Measurements from ENCODE around the gene PPP1R2B. TPM values are rescaled to one million over a fixed set of nuclear protein-coding genes. Genes with fewer than 3 reads are reported as not detected.

PPP1R2B gene
- polyA plus RNA-seq, 3 donors, result 0.08 TPM; not detected in 2

- Histone ChIP-seq H3K79me2 (ENCODE audit: insufficient read depth, low read length) (no peaks in the 10 kb centered on the region), H3K36me3 (replicated peaks in 1 of 2; ENCODE audit: control insufficient read depth in 1 of 2, insufficient read depth in 2 of 2, low read length in 2 of 2) (no peaks in the 10 kb centered on the region), H3K4me1 (ENCODE audit: control insufficient read depth in 1 of 2, insufficient read depth in 2 of 2, low read length in 2 of 2) (no peaks in the 10 kb centered on the region), H2AFZ (ENCODE audit: insufficient read depth, low read depth, low read length, poor library complexity, severe bottlenecking) (no peak overlapping the region), H3K27me3 (ENCODE audit: control insufficient read depth in 2 of 2, insufficient read depth in 2 of 2, low read length in 2 of 2) (no peaks in the 10 kb centered on the region), H3K9ac (ENCODE audit: insufficient read depth, low read length, poor library complexity, severe bottlenecking) (no peak overlapping the region), H3K9me3 (replicated peaks in 1 of 2; ENCODE audit: control insufficient read depth in 1 of 2, insufficient read depth in 1 of 2, low read length in 2 of 2) (no peaks in the 10 kb centered on the region), H3K4me2 (replicated peaks; ENCODE audit: extremely low read depth, low read length, poor library complexity, severe bottlenecking) (no peak overlapping the region), H4K20me1 (ENCODE audit: insufficient read depth, low read length) (no peaks in the 10 kb centered on the region), H3K4me3 (replicated peaks in 1 of 3; ENCODE audit: low read depth in 2 of 3, low read length in 3 of 3) (no peak overlapping the region), H3K27ac (ENCODE audit: low read depth in 1 of 2, low read length in 2 of 2) (no peak overlapping the region)
- H3K4me3 Mint-ChIP-seq, result no peak overlapping the region
- TF ChIP-seq CTCF (IDR thresholded peaks at IDR 0.05), result no peak
- H3K36me3 Mint-ChIP-seq, result no peaks in the 10 kb centered on the region
- WGBS (ENCODE audit: insufficient coverage), result 100% methylated on average over 1 of the region's 3 CpGs
- H3K27ac Mint-ChIP-seq, result no peak overlapping the region
- DNase-seq, result no peak
- no peaks in the 10 kb centered on the region for H3K9me3 Mint-ChIP-seq
- no peaks in the 10 kb centered on the region for H3K4me1 Mint-ChIP-seq
- H3K27me3 Mint-ChIP-seq (ENCODE audit: low read depth in 3 of 3), result peaks cover 2 to 5% (median 3%) of the 10 kb centered on the region in 3 donors
- intact Hi-C loops (cut with micrococcal nuclease), result no loop called here
Measured at GRCh38 chr5:156819537-156819936, 30.6 kb upstream of the PPP1R2B start.

DNA sequence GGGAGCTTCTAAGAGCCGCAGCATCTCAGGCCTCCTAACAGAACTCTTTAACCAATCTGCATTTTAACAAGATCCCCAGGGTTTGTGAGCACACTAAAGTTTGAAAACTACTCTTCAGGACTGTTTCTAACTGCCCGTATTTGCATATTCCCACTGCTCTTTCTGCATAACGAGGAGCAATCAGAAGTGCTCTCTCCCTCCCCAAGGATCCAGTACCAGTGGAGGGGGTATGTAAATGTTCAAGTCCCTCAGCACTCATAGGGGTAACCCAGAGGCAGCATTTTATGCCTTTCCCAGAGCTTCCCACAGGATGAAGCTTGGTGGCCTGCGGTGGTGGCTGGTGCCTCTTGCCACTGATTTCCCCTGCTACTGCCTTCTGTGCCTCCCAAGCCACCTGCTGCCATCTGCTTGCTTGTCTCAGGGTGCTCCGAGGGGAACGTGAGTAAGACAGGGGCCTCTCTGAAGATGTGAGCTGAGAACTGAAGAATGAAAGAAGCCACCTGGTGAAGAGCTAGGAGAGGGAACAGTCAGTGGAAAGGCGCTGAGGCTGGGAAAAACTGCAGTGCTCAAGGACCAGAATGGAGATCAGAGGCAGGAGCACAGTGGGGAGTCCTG, 30.0 kb upstream of the PPP1R2B start:
- intact Hi-C loops (cut with micrococcal nuclease), result no loop called here

More for the DNA sequence above, 30.0 kb upstream of the PPP1R2B start:
- no peaks in the 10 kb centered on the region for H3K9me3 Mint-ChIP-seq
- 81% methylated on average over 3 of the region's 7 CpGs for WGBS (ENCODE audit: insufficient coverage)
- Histone ChIP-seq H3K4me2 (replicated peaks; ENCODE audit: extremely low read depth, low read length, poor library complexity, severe bottlenecking) (no peak overlapping the region), H2AFZ (ENCODE audit: insufficient read depth, low read depth, low read length, poor library complexity, severe bottlenecking) (no peak overlapping the region), H3K4me1 (ENCODE audit: control insufficient read depth in 1 of 2, insufficient read depth in 2 of 2, low read length in 2 of 2) (no peaks in the 10 kb centered on the region), H3K27ac (ENCODE audit: low read depth in 1 of 2, low read length in 2 of 2) (no peak overlapping the region), H4K20me1 (ENCODE audit: insufficient read depth, low read length) (no peaks in the 10 kb centered on the region), H3K27me3 (ENCODE audit: control insufficient read depth in 2 of 2, insufficient read depth in 2 of 2, low read length in 2 of 2) (no peaks in the 10 kb centered on the region), H3K4me3 (replicated peaks in 1 of 3; ENCODE audit: low read depth in 2 of 3, low read length in 3 of 3) (no peak overlapping the region), H3K79me2 (ENCODE audit: insufficient read depth, low read length) (no peaks in the 10 kb centered on the region), H3K9ac (ENCODE audit: insufficient read depth, low read length, poor library complexity, severe bottlenecking) (no peak overlapping the region), H3K36me3 (replicated peaks in 1 of 2; ENCODE audit: control insufficient read depth in 1 of 2, insufficient read depth in 2 of 2, low read length in 2 of 2) (no peaks in the 10 kb centered on the region), H3K9me3 (replicated peaks in 1 of 2; ENCODE audit: control insufficient read depth in 1 of 2, insufficient read depth in 1 of 2, low read length in 2 of 2) (no peaks in the 10 kb centered on the region)
- H3K4me1 Mint-ChIP-seq, result no peaks in the 10 kb centered on the region
- peaks cover 2 to 5% (median 3%) of the 10 kb centered on the region in 3 donors for H3K27me3 Mint-ChIP-seq (ENCODE audit: low read depth in 3 of 3)
- no peaks in the 10 kb centered on the region for H3K36me3 Mint-ChIP-seq
- no peak for TF ChIP-seq CTCF (IDR thresholded peaks at IDR 0.05)
- H3K4me3 Mint-ChIP-seq, result no peak overlapping the region
- no peak for DNase-seq
- no peak overlapping the region for H3K27ac Mint-ChIP-seq

Measured in CD14-positive monocyte (primary cell).